ENCODE measurements around the gene PTPRD.

Gene PTPRD

DNA sequence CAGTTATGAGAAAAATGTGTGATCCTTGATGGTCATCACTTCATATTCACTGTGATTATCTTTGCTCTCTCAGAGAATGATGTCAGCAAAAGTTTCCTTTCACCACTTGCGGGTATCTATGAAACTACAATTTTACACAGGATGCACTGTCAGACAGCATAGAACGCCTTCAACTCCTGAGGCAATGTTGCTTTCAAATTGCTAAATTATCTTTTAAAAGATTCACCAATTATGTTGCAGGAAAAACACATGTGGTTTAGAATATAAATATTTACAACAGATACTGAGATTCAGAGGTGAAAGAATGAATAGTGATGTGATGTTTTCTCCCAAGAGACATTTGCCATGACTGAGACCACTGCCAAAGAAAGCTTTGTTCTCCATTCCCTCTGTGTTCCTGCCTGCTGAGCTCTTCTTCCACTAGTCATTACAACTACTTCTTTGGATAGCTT, 1933.4 kb downstream of the PTPRD start:
- no peak overlapping the region for H2BK12ac ChIP-seq (ENCODE audit: low read length)
- no peak overlapping the region for H4K91ac ChIP-seq (ENCODE audit: low read depth, low read length)
- H3K9ac ChIP-seq (ENCODE audit: low read length): no peak overlapping the region
- no peak overlapping the region for H3K27ac ChIP-seq (ENCODE audit: low read depth, low read length)
- no peak overlapping the region for H2BK120ac ChIP-seq (ENCODE audit: insufficient read depth, low read length, poor library complexity)
- H3K4me1 ChIP-seq (ENCODE audit: control insufficient read depth in 1 of 2, insufficient read depth in 2 of 2, low read length in 2 of 2): no peaks in the 10 kb centered on the region
- H3K79me1 ChIP-seq (ENCODE audit: low read length): no peaks in the 10 kb centered on the region
- WGBS (ENCODE audit: extremely low coverage, insufficient coverage, insufficient read length): no CpG with 5 or more reads among the region's 2 CpGs
- H3K14ac ChIP-seq (ENCODE audit: low read length): no peak overlapping the region
- H2BK5ac ChIP-seq (ENCODE audit: low read depth, low read length, poor library complexity): no peak overlapping the region
- H2AK5ac ChIP-seq (ENCODE audit: low read length): no peak overlapping the region
- no peak overlapping the region for H4K8ac ChIP-seq (ENCODE audit: low read depth, low read length)
- no peak for DNase-seq
- H3K23ac ChIP-seq (ENCODE audit: low read length): no peak overlapping the region
- H3K79me2 ChIP-seq (ENCODE audit: control insufficient read depth, insufficient read depth, low read length, poor library complexity): no peaks in the 10 kb centered on the region
- H3K18ac ChIP-seq (ENCODE audit: low read length): no peak overlapping the region
- H3K9me3 ChIP-seq (ENCODE audit: insufficient read depth, low read depth, low read length): no peaks in the 10 kb centered on the region
- no peak overlapping the region for H4K12ac ChIP-seq (ENCODE audit: low read depth, low read length)
- H3K4me3 ChIP-seq (ENCODE audit: low read depth, low read length): no peak overlapping the region
- H3K27me3 ChIP-seq (ENCODE audit: insufficient read depth, low read length): no peaks in the 10 kb centered on the region
- H2AFZ ChIP-seq (ENCODE audit: insufficient read depth, low read length, poor library complexity): no peak overlapping the region
- H3K36me3 ChIP-seq (ENCODE audit: control insufficient read depth in 1 of 2, insufficient read depth in 2 of 2, low read length in 2 of 2): no peaks in the 10 kb centered on the region
- no peak overlapping the region for H3K4ac ChIP-seq (ENCODE audit: low read depth, low read length)
- no peak overlapping the region for H3K4me2 ChIP-seq (ENCODE audit: low read length)

DNA sequence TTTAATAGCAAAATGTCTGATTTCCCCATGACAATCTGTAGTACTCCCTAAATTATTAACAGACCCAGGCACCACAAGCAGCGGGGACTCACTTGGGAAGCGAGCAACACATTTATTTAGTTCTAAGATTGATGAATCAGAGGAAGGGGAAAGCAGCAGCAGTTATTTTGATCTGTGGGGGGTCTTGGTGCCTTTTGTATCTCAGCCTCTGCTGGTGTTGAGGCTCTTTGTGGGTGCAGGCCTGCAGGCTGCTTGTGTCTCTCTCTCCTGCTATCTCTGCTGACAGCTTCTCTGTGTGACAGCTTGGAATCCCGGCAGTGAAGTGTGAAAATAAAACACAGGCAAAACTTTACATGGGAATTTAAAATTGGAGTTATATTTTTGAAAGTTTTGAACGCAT, 1935.1 kb downstream of the PTPRD start:
- DNase-seq: no peak
- Histone ChIP-seq H3K4me3 (ENCODE audit: low read depth, low read length) (no peak overlapping the region), H3K36me3 (ENCODE audit: control insufficient read depth in 1 of 2, insufficient read depth in 2 of 2, low read length in 2 of 2) (no peaks in the 10 kb centered on the region), H3K23ac (ENCODE audit: low read length) (no peak overlapping the region), H3K9ac (ENCODE audit: low read length) (no peak overlapping the region), H3K9me3 (ENCODE audit: insufficient read depth, low read depth, low read length) (no peaks in the 10 kb centered on the region), H4K12ac (ENCODE audit: low read depth, low read length) (no peak overlapping the region), H4K8ac (ENCODE audit: low read depth, low read length) (no peak overlapping the region), H3K4ac (ENCODE audit: low read depth, low read length) (no peak overlapping the region), H2AFZ (ENCODE audit: insufficient read depth, low read length, poor library complexity) (no peak overlapping the region), H2BK120ac (ENCODE audit: insufficient read depth, low read length, poor library complexity) (no peak overlapping the region), H2AK5ac (ENCODE audit: low read length) (no peak overlapping the region), H3K79me1 (ENCODE audit: low read length) (no peaks in the 10 kb centered on the region), H3K18ac (ENCODE audit: low read length) (no peak overlapping the region), H3K14ac (ENCODE audit: low read length) (no peak overlapping the region), H3K27ac (ENCODE audit: low read depth, low read length) (no peak overlapping the region), H3K4me1 (ENCODE audit: control insufficient read depth in 1 of 2, insufficient read depth in 2 of 2, low read length in 2 of 2) (no peaks in the 10 kb centered on the region), H2BK12ac (ENCODE audit: low read length) (no peak overlapping the region), H3K4me2 (ENCODE audit: low read length) (no peak overlapping the region), H3K79me2 (ENCODE audit: control insufficient read depth, insufficient read depth, low read length, poor library complexity) (no peaks in the 10 kb centered on the region), H2BK5ac (ENCODE audit: low read depth, low read length, poor library complexity) (no peak overlapping the region), H3K27me3 (ENCODE audit: insufficient read depth, low read length) (no peaks in the 10 kb centered on the region), H4K91ac (ENCODE audit: low read depth, low read length) (no peak overlapping the region)
- no CpG with 5 or more reads among the region's 4 CpGs for WGBS (ENCODE audit: extremely low coverage, insufficient coverage, insufficient read length)

DNA sequence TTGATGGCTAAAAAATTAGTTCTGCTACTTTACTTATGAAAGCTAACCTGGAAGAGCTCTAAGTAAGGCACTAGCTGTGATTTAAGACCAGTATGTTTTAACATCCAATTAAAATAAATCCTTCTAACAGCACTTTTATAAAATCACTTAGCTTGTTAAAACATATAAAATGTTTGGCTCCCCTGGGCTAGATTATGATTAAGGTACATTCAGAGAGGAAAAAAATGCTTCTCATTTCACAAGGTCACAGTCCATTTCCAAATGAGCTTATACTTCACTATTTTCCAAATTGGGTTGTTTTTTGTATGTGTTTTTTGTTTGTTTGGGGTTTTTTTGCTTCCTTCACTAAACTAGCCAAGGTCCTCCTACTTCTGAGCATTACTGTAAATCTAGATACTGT, 1938.3 kb downstream of the PTPRD start:
- H4K91ac ChIP-seq (ENCODE audit: low read depth, low read length): no peak overlapping the region
- H3K27me3 ChIP-seq (ENCODE audit: insufficient read depth, low read length): no peaks in the 10 kb centered on the region
- H3K4ac ChIP-seq (ENCODE audit: low read depth, low read length): no peak overlapping the region
- no peaks in the 10 kb centered on the region for H3K9me3 ChIP-seq (ENCODE audit: insufficient read depth, low read depth, low read length)
- H2AK5ac ChIP-seq (ENCODE audit: low read length): no peak overlapping the region
- no peak overlapping the region for H4K8ac ChIP-seq (ENCODE audit: low read depth, low read length)
- no peak overlapping the region for H2BK120ac ChIP-seq (ENCODE audit: insufficient read depth, low read length, poor library complexity)
- H3K9ac ChIP-seq (ENCODE audit: low read length): no peak overlapping the region
- no peak overlapping the region for H2BK12ac ChIP-seq (ENCODE audit: low read length)
- no peak overlapping the region for H3K27ac ChIP-seq (ENCODE audit: low read depth, low read length)
- no peak overlapping the region for H3K4me3 ChIP-seq (ENCODE audit: low read depth, low read length)
- H2AFZ ChIP-seq (ENCODE audit: insufficient read depth, low read length, poor library complexity): no peak overlapping the region
- no peaks in the 10 kb centered on the region for H3K79me1 ChIP-seq (ENCODE audit: low read length)
- H3K23ac ChIP-seq (ENCODE audit: low read length): no peak overlapping the region
- H2BK5ac ChIP-seq (ENCODE audit: low read depth, low read length, poor library complexity): no peak overlapping the region
- no peak overlapping the region for H3K18ac ChIP-seq (ENCODE audit: low read length)
- DNase-seq: no peak
- no peaks in the 10 kb centered on the region for H3K4me1 ChIP-seq (ENCODE audit: control insufficient read depth in 1 of 2, insufficient read depth in 2 of 2, low read length in 2 of 2)
- H3K4me2 ChIP-seq (ENCODE audit: low read length): no peak overlapping the region
- no peaks in the 10 kb centered on the region for H3K36me3 ChIP-seq (ENCODE audit: control insufficient read depth in 1 of 2, insufficient read depth in 2 of 2, low read length in 2 of 2)
- no peak overlapping the region for H3K14ac ChIP-seq (ENCODE audit: low read length)
- H3K79me2 ChIP-seq (ENCODE audit: control insufficient read depth, insufficient read depth, low read length, poor library complexity): no peaks in the 10 kb centered on the region
- no peak overlapping the region for H4K12ac ChIP-seq (ENCODE audit: low read depth, low read length)

GRCh38 chr9:8673830-8674229, 1939.0 kb downstream of the PTPRD start:
- no peak overlapping the region for H2AFZ ChIP-seq (ENCODE audit: insufficient read depth, low read length, poor library complexity)
- H3K27ac ChIP-seq (ENCODE audit: low read depth, low read length): no peak overlapping the region
- no peaks in the 10 kb centered on the region for H3K79me1 ChIP-seq (ENCODE audit: low read length)
- H2BK120ac ChIP-seq (ENCODE audit: insufficient read depth, low read length, poor library complexity): no peak overlapping the region
- no peak overlapping the region for H3K4me3 ChIP-seq (ENCODE audit: low read depth, low read length)
- no peak for DNase-seq
- no peak overlapping the region for H4K91ac ChIP-seq (ENCODE audit: low read depth, low read length)
- no peaks in the 10 kb centered on the region for H3K9me3 ChIP-seq (ENCODE audit: insufficient read depth, low read depth, low read length)
- no peaks in the 10 kb centered on the region for H3K36me3 ChIP-seq (ENCODE audit: control insufficient read depth in 1 of 2, insufficient read depth in 2 of 2, low read length in 2 of 2)
- no peak overlapping the region for H3K18ac ChIP-seq (ENCODE audit: low read length)
- H3K27me3 ChIP-seq (ENCODE audit: insufficient read depth, low read length): no peaks in the 10 kb centered on the region
- no peaks in the 10 kb centered on the region for H3K79me2 ChIP-seq (ENCODE audit: control insufficient read depth, insufficient read depth, low read length, poor library complexity)
- no peak overlapping the region for H3K9ac ChIP-seq (ENCODE audit: low read length)
- H3K23ac ChIP-seq (ENCODE audit: low read length): no peak overlapping the region
- no peak overlapping the region for H4K8ac ChIP-seq (ENCODE audit: low read depth, low read length)
- H4K12ac ChIP-seq (ENCODE audit: low read depth, low read length): no peak overlapping the region
- H2BK12ac ChIP-seq (ENCODE audit: low read length): no peak overlapping the region
- H3K4me2 ChIP-seq (ENCODE audit: low read length): no peak overlapping the region
- no peak overlapping the region for H2AK5ac ChIP-seq (ENCODE audit: low read length)
- no peaks in the 10 kb centered on the region for H3K4me1 ChIP-seq (ENCODE audit: control insufficient read depth in 1 of 2, insufficient read depth in 2 of 2, low read length in 2 of 2)
- no peak overlapping the region for H3K14ac ChIP-seq (ENCODE audit: low read length)
- H2BK5ac ChIP-seq (ENCODE audit: low read depth, low read length, poor library complexity): no peak overlapping the region
- H3K4ac ChIP-seq (ENCODE audit: low read depth, low read length): no peak overlapping the region
- WGBS (ENCODE audit: extremely low coverage, insufficient coverage, insufficient read length): no CpG with 5 or more reads among the region's 7 CpGs
